Endothelial cell (in vitro differentiated cells): ENCODE data around the gene METAP1D. TPM values are rescaled to one million over a fixed set of nuclear protein-coding genes. Genes with fewer than 3 reads are reported as not detected.

Experiments used
- DNase-seq: peaks from one replicate; pipeline ENCODE4 v3.0.0; 2021; ENCODE audit warnings: low spot score
- H3K27ac Mint-ChIP-seq: one replicate; pipeline ENCODE4 v1.8.0; 2021; ENCODE audit warnings: mixed read lengths, inconsistent platforms; ENCODE audit not compliant: unreplicated experiment
- H3K27me3 Mint-ChIP-seq: one replicate; pipeline ENCODE4 v1.8.0; 2021; ENCODE audit warnings: mild to moderate bottlenecking, moderate library complexity, mixed read lengths, inconsistent platforms; ENCODE audit not compliant: unreplicated experiment
- H3K36me3 Mint-ChIP-seq: one replicate; pipeline ENCODE4 v1.8.0; 2021; ENCODE audit warnings: mild to moderate bottlenecking, low read depth, mixed read lengths, inconsistent platforms; ENCODE audit not compliant: unreplicated experiment
- H3K4me1 Mint-ChIP-seq: one replicate; pipeline ENCODE4 v1.8.0; 2021; ENCODE audit warnings: mild to moderate bottlenecking, mixed read lengths, inconsistent platforms; ENCODE audit not compliant: unreplicated experiment
- H3K4me3 Mint-ChIP-seq: one replicate; pipeline ENCODE4 v1.8.0; 2021; ENCODE audit warnings: mild to moderate bottlenecking, mixed read lengths, inconsistent platforms; ENCODE audit not compliant: unreplicated experiment
- H3K9me3 Mint-ChIP-seq: one replicate; pipeline ENCODE4 v1.8.0; 2021; ENCODE audit warnings: mixed read lengths, inconsistent platforms; ENCODE audit not compliant: unreplicated experiment
- long read RNA-seq: library from polyadenylated mRNA; unstranded; transcript quantifications from one replicate; pipeline ENCODE4 v2.0.0, GENCODE V29; 2020; ENCODE audit not compliant: unreplicated experiment
- total RNA-seq: library from RNA; stranded (reverse); fragmentation: NEBNext Ultra II Directional; extraction: Animal tissue kit (Norgen Biotek cat#: 25700); gene quantifications from one replicate; pipeline ENCODE4 v1.2.1, GENCODE V29; 2021; ENCODE audit not compliant: unreplicated experiment
- TF ChIP-seq, protein P1 (sequence below): fragments of 200-600 bp; sonication (generic); IDR thresholded peaks from one replicate; pipeline ENCODE4 v1.5.0; 2021; ENCODE audit warnings: antibody characterized with exemption; ENCODE audit not compliant: unreplicated experiment

The METAP1D gene
- 3.6 TPM for total RNA-seq
- long read RNA-seq, partial matches to known transcripts = 0 of 4 reads
- long read RNA-seq, other reads (novel, unspliced or antisense) = 1 of 4 reads

DNA sequence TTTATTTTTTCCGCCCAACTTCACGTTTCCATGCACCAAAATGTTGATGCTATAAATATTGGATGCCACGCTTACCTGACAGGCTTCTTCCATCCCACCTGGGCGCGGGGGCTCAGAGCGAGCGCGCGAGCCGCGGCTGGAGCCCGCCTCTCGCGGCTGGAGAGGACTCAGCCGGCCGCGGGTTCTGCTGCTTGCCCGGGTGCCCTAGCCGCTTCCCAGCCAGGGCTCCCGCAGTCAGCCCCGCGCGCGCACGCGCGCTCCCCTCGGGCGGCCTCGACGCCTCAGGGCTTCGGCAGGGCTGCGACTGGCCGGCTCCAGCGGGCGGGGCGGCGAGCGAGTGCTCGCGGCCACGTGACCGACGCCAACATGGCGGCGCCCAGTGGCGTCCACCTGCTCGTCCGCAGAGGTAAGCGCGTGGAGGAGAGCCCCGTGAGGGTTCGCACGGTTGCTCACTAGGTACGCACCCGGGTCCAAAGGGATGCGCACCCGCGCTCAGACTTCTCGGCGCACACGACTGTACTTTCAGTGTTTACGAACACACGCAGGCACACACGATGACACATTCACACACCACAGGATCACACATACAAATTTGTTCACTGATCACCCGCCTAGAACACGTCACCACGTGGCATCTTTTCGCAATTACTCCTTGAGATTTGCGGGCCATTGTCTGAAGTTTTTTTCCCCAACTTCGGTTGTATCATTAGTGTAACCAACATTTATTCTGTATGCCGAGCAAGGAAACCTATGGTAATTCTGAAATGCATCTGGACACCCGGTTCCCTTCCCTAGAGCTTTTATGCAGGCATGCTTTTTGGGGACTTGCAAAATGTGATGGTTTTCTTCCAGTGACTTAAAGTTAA is at the start of gene METAP1D:
METAP1D (plus strand) TSS at position 350 of the 866 bp plus-strand sequence; CDS start at position 367, 17 bp downstream.
- DNase-seq = peak; percentile 96
- TF ChIP-seq, protein P1, sequence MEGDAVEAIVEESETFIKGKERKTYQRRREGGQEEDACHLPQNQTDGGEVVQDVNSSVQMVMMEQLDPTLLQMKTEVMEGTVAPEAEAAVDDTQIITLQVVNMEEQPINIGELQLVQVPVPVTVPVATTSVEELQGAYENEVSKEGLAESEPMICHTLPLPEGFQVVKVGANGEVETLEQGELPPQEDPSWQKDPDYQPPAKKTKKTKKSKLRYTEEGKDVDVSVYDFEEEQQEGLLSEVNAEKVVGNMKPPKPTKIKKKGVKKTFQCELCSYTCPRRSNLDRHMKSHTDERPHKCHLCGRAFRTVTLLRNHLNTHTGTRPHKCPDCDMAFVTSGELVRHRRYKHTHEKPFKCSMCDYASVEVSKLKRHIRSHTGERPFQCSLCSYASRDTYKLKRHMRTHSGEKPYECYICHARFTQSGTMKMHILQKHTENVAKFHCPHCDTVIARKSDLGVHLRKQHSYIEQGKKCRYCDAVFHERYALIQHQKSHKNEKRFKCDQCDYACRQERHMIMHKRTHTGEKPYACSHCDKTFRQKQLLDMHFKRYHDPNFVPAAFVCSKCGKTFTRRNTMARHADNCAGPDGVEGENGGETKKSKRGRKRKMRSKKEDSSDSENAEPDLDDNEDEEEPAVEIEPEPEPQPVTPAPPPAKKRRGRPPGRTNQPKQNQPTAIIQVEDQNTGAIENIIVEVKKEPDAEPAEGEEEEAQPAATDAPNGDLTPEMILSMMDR = no peak
- Mint-ChIP-seq H3K27me3 (no peaks in the 10 kb centered on the region), H3K36me3 (no peaks in the 10 kb centered on the region), H3K9me3 (no peaks in the 10 kb centered on the region), H3K4me1 (peaks cover 6% of the 10 kb centered on the region), H3K4me3 (peak within 1 kb of the TSS; percentile 99), H3K27ac (peak within 1 kb of the TSS; percentile 61)

DNA sequence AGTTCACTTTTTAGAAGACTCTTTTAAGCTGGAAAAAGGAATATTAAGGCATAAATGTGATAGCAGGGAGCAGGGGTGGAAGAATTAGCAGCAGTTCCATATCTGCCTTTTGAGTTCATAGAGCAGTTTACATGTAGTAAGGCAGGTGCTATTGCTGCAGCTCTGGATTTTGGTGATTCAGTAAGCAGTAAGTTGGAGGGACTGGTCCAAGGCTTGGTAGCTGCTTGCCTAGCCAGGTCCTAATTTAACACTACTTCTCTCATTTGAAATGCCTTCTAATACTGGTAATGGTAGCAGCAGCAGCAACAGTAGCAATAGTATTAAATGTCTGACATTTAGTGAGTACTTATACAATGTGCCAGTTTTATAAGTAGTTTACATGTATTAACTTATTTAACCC is 47.5 kb upstream of the METAP1D start:
- Mint-ChIP-seq H3K27me3 (no peaks in the 10 kb centered on the region), H3K36me3 (peaks cover 8% of the 10 kb centered on the region), H3K4me3 (no peak overlapping the region), H3K27ac (no peak overlapping the region), H3K4me1 (peaks cover 6% of the 10 kb centered on the region), H3K9me3 (no peaks in the 10 kb centered on the region)
- DNase-seq = no peak
- TF ChIP-seq, protein P1 = no peak

DNA sequence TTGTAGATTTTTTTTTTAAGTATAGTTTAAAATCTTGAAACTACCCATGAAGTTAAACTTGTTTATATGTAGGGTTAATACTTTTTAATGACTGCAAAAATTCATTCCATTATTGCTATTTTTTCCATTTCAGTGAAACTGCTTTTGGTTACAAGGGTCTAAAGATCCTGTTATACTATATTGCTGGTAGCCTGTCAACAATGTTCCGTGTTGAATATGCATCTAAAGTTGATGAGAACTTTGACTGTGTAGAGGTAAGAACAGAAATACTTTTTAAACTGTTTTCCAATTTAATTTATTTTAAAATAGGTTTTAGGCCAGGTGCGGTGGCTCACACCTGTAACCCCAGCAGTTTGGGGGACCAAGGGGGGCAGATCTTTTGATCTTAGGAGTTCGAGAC is 47.0 kb upstream of the METAP1D start:
- no peak overlapping the region for H3K4me3 Mint-ChIP-seq
- no peak for DNase-seq
- H3K27me3 Mint-ChIP-seq = no peaks in the 10 kb centered on the region
- no peaks in the 10 kb centered on the region for H3K9me3 Mint-ChIP-seq
- no peak overlapping the region for H3K27ac Mint-ChIP-seq
- peaks cover 8% of the 10 kb centered on the region for H3K36me3 Mint-ChIP-seq
- H3K4me1 Mint-ChIP-seq = peaks cover 6% of the 10 kb centered on the region
- TF ChIP-seq, protein P1 = no peak

DNA sequence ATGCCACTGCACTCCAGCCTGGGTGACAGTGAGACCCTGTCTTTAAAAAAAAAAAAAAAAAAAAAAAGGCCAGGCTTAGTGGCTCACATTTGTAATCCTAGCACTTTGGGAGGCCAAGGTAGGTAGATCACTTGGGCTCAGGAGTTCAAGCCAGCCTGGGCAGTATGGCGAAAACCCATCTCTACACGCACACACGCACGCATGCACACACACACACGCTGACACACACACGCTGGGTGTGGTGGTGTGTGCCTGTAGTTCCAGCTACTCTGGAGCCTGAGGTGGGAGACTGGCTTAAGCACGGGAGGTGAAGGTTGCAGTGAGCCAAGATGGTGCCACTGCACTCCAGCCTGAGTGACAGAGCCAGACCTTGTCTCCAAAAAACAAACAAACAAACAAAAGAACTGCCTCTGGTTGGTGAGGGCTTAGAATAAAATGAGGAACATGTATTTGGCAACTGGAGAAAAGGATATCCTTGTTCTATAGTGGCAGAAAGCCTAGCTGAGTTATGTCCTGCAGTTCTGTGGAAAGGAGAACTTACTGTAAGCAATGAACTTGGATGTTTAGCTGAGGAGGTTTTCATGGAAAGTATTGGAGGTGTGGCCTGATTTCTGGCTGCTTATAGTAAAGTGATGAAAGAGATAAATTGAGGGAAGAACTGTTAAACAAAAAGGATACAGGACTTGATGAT is 43.5 kb upstream of the METAP1D start:
- Mint-ChIP-seq H3K9me3 (no peaks in the 10 kb centered on the region), H3K4me1 (peaks cover 6% of the 10 kb centered on the region), H3K4me3 (peak overlapping the region; percentile 3), H3K36me3 (peaks cover 8% of the 10 kb centered on the region), H3K27ac (peak overlapping the region; percentile 0), H3K27me3 (no peaks in the 10 kb centered on the region)
- no peak for DNase-seq
- TF ChIP-seq, protein P1 = no peak

DNA sequence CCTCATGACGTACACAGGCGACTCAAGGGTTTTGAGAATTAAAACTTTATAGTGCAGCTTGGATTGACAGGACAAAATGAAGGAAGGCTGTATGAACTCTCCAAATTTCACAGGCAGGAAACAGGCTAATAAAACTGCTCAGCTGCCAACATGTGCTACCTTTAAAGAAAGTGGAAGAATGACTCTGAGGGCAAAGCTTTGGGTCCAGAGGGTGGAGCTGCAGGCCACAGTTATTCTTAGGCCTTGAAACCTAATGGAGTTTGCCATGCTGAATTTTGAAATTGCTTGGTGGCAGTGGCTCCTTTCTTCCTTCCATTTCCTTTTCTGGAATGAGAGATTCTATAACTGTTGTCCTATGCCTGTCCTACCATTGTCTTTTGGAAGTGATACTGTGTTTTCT is 42.7 kb upstream of the METAP1D start:
- Mint-ChIP-seq H3K9me3 (no peaks in the 10 kb centered on the region), H3K36me3 (peaks cover 8% of the 10 kb centered on the region), H3K4me1 (peaks cover 6% of the 10 kb centered on the region), H3K27ac (no peak overlapping the region), H3K27me3 (no peaks in the 10 kb centered on the region), H3K4me3 (no peak overlapping the region)
- TF ChIP-seq, protein P1 = no peak
- no peak for DNase-seq
